Measurements from ENCODE around the gene TENT4A. TPM values are rescaled to one million over a fixed set of nuclear protein-coding genes. Genes with fewer than 3 reads are reported as not detected.

TENT4A gene
- total RNA-seq, 6 donors from 2014 or later: 19.7 to 44.0 (median 27.3) TPM

- peak in 1 of 2 donors; percentile 59 for DNase-seq
- Histone ChIP-seq H3K36me3 (peaks cover 0 to 15% (median 8%) of the 10 kb centered on the region in 4 donors), H3K27ac (peak overlapping the region in 3 of 4 donors; percentile 33 to 74 (median 52)), H3K9me3 (no peaks in the 10 kb centered on the region), H3K4me1 (peaks cover 40 to 49% (median 46%) of the 10 kb centered on the region in 4 donors), H3K27me3 (no peaks in the 10 kb centered on the region), H3K4me3 (no peak overlapping the region)
- no peak for TF ChIP-seq POLR2A (IDR thresholded peaks at IDR 0.05)
- no peak for TF ChIP-seq CTCF (IDR thresholded peaks at IDR 0.05)
- TF ChIP-seq POLR2AphosphoS5 (IDR thresholded peaks at IDR 0.05): no peak
- no peak for TF ChIP-seq EP300 (IDR thresholded peaks at IDR 0.05)
- no peak for ATAC-seq (ENCODE audit: low FRiP score in 2 of 2)
- 79 to 89% methylated on average over 16 to 20 of the region's 21 CpGs for WGBS, 2 donors
Measured at GRCh38 chr5:6733411-6734242, 20.4 kb downstream of the TENT4A start.

DNA sequence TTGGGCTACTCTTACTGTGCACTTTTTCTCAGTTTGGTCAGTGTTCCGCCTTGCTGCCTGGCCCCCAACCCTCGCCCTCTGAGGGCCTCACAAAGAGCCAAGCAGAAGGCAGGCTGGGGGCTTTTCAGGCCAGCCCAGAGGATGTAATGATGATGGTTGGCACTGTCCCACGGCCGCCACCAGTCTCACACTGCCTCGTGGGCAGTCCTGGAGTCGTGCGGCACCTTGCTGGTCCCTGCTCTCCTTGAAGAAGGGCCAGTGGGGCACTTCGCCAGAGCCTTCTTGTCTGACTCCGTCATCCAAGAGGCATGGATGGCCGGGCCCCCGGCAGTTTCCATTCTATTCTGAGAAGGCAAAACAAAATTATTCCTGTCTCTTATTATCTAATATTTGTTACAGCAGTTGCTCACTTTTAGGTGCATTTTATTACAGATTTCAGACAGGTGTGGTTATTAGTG lies 21.0 kb downstream of the TENT4A start:
- Histone ChIP-seq H3K27ac (no peak overlapping the region), H3K36me3 (peaks cover 0 to 21% (median 11%) of the 10 kb centered on the region in 4 donors), H3K4me1 (peaks cover 38 to 46% (median 42%) of the 10 kb centered on the region in 4 donors), H3K9me3 (no peaks in the 10 kb centered on the region), H3K4me3 (no peak overlapping the region), H3K27me3 (no peaks in the 10 kb centered on the region)
- ATAC-seq (ENCODE audit: low FRiP score in 2 of 2) (peak in 1 of 2 donors; percentile 19), DNase-seq (no peak)
- TF ChIP-seq POLR2AphosphoS5 (IDR thresholded peaks at IDR 0.05) (no peak), POLR2A (IDR thresholded peaks at IDR 0.05) (no peak), EP300 (IDR thresholded peaks at IDR 0.05) (no peak), CTCF (IDR thresholded peaks at IDR 0.05) (no peak)
- WGBS, 2 donors: 68 to 73% methylated on average over 11 of the region's 11 CpGs

- ATAC-seq (ENCODE audit: low FRiP score in 2 of 2): no peak
- Histone ChIP-seq H3K9me3 (no peaks in the 10 kb centered on the region), H3K4me1 (peaks cover 34 to 41% (median 37%) of the 10 kb centered on the region in 4 donors), H3K27me3 (no peaks in the 10 kb centered on the region), H3K27ac (no peak overlapping the region), H3K4me3 (no peak overlapping the region), H3K36me3 (peaks cover 0 to 26% (median 16%) of the 10 kb centered on the region in 4 donors)
- TF ChIP-seq CTCF (IDR thresholded peaks at IDR 0.05): no peak
- no peak for TF ChIP-seq POLR2A (IDR thresholded peaks at IDR 0.05)
- no peak for TF ChIP-seq POLR2AphosphoS5 (IDR thresholded peaks at IDR 0.05)
- TF ChIP-seq EP300 (IDR thresholded peaks at IDR 0.05): no peak
- WGBS, 2 donors: 91 to 97% methylated on average over 5 of the region's 5 CpGs
- DNase-seq: no peak
Measured at GRCh38 chr5:6734781-6735180, 21.5 kb downstream of the TENT4A start.

DNA sequence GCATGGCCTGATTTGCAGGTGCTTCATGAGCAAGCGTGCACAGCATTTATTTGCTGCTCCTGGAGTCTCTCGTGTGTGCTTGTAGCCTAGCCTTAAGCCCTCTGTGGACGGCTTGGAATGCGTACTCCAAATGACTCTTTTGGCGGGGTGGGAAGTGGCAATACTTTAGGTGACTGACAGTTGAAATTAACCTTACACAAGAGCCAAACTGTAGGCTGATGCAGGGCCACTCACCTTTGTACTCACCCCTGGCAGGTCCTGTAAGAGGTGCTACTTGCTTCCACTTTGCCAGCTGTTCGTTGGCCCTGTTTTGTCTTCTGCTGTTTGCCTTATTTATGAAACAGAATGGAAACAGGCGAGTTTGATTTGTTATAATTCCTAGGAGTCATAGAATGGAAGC lies 22.9 kb downstream of the TENT4A start:
- peaks cover 28 to 35% (median 32%) of the 10 kb centered on the region in 4 donors for H3K4me1 ChIP-seq
- DNase-seq (peak in 1 of 2 donors; percentile 66), ATAC-seq (ENCODE audit: low FRiP score in 2 of 2) (peak in 1 of 2 donors; percentile 84)
- 57 to 76% methylated on average over 7 of the region's 7 CpGs for WGBS, 2 donors
- no peak for TF ChIP-seq EP300 (IDR thresholded peaks at IDR 0.05)
- TF ChIP-seq CTCF (IDR thresholded peaks at IDR 0.05): no peak
- TF ChIP-seq POLR2A (IDR thresholded peaks at IDR 0.05): no peak
- TF ChIP-seq POLR2AphosphoS5 (IDR thresholded peaks at IDR 0.05): no peak
- H3K4me3 ChIP-seq: no peak overlapping the region
- H3K9me3 ChIP-seq: no peaks in the 10 kb centered on the region
- H3K27ac ChIP-seq: peak overlapping the region in 2 of 4 donors; percentile 4 to 50
- H3K36me3 ChIP-seq: peaks cover 0 to 40% (median 28%) of the 10 kb centered on the region in 4 donors
- no peaks in the 10 kb centered on the region for H3K27me3 ChIP-seq

Measured in upper lobe of left lung (tissue), 6 donors.